HG03025 (cell line): Measurements from ENCODE around the gene CFD.
"Not testable (repeated sequence)": the region's sequence is repeated elsewhere in the genome, so short reads cannot be mapped to it uniquely, and the experiment has no call there.

Experiments used
- ATAC-seq: cut with Tn5 transposase; IDR thresholded peaks from one replicate; pipeline ENCODE4 v1.9.1; 2021; ENCODE audit warnings: mild to moderate bottlenecking, moderate library complexity; ENCODE audit not compliant: unreplicated experiment, low FRiP score

Gene CFD

GRCh38 chr19:858868-859843 lies at the start of gene CFD:
TSS of gene CFD (plus strand) at chr19:859664. CDS start at chr19:859690, 26 bp downstream.
- ATAC-seq: no peak

- ATAC-seq: no peak
Observed at GRCh38 chr19:810077-810855, 49.2 kb upstream of the CFD start.

- no peak for ATAC-seq
Observed at GRCh38 chr19:810883-811489, 48.5 kb upstream of the CFD start.

GRCh38 chr19:811506-812048 lies 47.9 kb upstream of the CFD start:
- no peak for ATAC-seq

- no peak for ATAC-seq
Observed at GRCh38 chr19:812049-812746, 47.3 kb upstream of the CFD start.

GRCh38 chr19:812747-813218 lies 46.7 kb upstream of the CFD start:
- ATAC-seq: no peak

DNA sequence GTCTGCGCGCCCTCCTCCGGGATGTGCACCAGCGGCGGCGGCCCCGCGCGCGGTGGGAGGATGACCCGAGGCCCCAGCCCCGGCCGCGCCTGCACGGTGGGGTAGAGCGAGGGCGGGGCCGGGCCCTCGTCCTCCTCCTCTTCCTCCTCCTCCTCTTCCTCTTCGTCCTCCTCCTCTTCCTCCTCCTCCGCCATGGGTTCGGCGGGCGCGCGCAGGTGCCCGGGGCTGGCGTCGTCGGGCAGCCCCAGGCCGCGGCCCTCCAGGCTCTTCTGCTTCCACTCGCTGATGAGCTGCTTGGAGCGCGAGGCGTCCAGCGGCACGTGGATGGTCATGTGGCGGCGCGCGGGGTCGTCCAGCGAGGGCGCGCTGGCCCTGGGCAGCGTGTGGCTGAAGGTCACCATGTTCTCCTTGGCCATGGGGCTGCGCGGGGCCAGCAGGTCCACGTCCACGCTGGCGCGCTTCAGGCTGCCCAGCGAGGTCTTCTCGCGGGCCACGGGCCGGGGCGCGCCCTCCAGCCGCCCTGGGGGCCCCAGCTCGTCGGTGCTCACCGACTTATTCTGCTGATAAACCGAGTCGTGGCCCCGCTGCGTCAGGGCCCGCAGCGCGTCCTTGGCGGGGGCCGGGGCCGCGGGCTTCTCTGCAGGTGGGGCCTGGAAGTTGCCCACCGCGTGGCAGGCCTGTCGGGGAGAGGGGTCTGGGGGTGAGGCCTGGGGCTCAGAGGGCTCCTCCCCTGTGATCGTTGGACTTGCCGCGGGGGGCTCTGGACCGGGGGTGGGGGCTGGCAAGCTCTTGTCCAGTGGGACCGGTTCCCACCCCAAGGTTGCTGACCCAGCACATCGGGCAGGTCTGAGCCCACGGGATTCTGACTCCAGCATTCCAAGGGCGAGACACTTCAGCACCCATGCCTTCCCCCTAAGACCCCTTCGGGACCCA lies 46.0 kb upstream of the CFD start:
- ATAC-seq: no peak

- no peak for ATAC-seq
Observed at GRCh38 chr19:814152-815078, 45.0 kb upstream of the CFD start.

DNA sequence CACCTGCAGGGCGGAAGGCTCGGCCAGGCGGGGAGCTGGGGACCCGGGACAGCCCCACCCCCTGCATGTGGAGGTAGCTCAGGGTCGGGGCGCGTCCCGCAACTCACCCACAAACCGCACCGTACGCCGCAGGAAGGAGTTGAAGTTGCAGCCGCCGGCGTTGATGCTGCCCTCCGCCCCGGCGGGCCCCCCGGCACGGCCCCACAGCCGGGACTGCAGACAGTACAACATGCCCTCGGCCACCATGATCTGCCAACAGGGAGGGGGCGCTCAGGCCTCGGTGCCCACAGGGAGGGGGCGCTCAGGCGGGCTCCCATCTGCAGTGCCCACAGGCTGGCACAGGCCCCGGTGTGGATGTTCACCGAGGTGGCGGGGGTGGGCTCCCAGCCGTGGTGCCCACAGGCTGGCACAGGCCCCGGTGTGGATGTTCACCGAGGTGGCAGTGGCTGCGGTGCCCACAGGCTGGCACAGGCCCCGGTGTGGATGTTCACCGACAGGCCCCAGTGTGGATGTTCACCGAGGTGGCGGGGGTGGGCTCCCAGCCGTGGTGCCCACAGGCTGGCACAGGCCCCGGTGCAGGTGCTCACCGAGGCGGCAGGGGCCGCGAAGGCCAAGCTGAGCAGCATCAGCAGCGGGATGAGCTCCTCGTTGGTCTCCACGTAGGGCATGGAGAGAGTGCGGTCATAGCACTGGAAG lies 44.2 kb upstream of the CFD start:
- no peak for ATAC-seq

DNA sequence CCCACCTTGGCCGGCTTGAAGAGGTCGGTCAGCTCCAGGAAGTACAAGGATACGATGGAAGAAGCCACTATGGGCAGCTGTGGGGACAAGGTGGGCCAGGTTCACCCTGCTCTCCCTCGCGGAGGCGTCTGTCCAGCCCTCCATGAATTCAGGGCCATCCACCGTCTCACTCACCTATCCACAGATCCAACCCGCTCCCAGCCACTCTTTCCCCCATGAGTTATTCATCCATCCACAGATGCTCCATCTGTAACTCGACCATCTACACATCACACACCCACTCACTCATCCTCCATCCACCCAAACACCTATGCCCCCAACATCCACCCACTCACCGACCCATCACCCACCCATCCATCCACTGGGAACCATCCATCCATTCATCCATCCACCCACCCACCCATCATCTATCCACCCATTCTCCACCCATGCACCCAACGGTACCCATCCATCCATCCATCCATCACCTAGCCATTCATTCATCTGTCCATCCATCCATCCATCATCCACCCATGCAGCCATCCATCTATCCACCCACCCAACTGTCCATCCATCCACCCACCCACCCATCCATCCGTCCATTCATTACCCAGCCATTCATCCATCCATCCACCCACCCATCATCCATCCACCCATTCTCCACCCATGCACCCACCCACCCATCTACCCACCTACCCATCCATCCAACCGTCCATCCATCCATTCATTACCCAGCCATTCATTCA lies 43.5 kb upstream of the CFD start:
- ATAC-seq: no peak

GRCh38 chr19:816500-816857 lies 43.0 kb upstream of the CFD start:
- no peak for ATAC-seq

DNA sequence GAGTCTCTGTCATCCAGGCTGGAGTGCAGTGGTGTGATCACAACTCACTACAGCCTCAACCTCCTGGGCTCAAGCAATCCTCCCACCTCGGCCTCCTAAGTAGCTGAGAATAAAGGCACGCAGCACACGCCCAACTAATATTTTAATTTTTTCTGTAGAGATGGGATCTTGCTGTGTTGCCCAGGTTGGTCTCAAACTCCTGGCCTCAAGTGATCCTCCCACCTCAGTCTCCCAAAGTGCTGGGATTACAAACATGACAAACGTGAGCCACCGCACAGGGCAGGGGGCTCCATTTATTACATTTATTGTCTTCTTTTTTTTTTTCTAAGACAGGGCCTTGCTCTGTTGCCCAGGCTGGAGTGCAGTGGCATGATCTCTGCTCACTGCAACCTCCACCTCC lies 39.3 kb upstream of the CFD start:
- ATAC-seq: not testable (repeated sequence)

GRCh38 chr19:821231-821824 lies 38.1 kb upstream of the CFD start:
- no peak for ATAC-seq

DNA sequence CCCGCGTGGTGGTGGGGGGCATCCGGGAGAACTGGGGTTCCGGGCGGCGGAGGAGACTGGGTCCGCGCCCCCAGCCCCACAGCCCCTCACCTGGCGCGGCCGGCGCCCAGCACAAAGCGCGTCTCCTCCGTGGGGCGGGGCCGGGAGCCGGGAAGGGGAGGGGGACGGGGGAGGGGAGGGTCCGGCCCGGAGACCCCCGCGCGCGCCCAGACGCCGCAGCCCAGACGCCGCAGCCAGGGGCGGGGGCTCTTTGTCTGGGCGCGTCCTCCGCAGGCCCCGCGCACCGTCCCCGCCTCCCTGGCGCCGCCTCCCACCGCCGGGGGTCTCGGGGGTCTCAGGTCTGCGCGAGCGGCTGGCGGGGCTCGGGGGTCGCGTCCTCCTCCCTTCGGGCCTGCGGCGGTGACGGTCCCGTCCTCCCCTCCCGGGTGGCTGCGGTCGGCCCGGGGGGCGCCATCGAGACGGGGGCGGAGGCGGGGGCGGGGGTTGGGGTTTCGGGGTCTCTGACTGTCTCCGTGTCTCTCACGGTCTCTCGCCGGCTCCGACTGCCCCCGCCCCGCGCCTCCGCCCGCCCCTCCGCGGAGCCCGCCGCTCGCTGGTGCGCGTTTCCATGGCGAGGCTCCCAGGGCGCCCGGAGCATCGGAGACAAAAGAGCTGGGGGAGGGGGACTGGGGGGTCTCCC lies 37.5 kb upstream of the CFD start, which contains the start of gene PLPPR3:
TSS of gene PLPPR3 (minus strand) at position 131 of the 679 bp plus-strand sequence. CDS start 396 bp downstream, outside the sequence.
- ATAC-seq: no peak

DNA sequence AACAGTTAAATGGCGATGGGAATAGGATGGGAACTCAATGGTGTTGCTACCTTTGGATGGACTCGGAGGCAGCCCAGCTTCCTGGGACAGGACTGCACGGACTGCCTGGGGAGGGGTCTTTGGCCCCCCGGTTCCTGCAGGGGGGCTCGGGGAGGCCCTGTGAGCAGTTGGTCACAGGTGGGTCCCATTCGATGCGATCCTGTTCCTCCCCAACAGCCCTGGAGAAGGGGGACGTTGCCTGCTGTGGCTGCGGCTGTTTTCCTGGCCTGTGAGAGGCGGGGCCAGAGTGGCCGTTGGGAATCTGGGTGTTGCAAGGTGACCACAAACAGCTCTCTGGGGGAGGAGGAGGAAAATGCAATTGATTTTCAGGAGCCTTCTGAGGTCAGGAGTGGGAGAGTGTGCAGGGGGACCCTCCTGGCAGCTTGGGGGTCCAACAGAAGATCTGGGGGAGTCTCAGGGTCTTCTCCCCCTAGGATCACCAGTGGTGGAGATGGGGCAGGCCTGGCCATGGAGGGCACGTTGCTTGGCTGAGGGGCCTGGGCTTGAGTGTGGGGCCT lies 35.8 kb upstream of the CFD start:
- no peak for ATAC-seq
